ENCODE results near the gene CCNDBP1. TPM values are rescaled to one million over a fixed set of nuclear protein-coding genes. Genes with fewer than 3 reads are reported as not detected.

CCNDBP1 gene
- total RNA-seq, 1 experiment from 2014 or later = 39.8 TPM

DNA sequence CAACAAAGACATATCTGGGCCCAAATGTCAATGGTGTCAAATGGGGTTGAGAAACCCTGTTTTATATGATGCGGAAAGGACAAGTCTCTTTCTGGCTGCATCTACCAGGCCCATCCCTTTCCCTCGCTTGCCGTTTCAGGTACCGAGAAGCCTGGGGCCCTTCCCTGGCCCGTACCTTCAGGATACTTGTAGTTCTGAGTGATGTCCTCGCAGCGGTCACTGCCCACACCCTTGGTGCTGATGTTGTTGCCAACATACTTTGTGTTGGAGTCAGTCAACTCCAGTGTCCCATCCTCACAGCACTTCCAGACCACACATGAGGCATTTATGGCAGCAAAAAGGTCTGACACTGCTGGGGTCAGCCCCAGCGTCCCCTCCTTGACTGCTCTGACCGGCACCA, 21.8 kb downstream of the CCNDBP1 start:
- Histone ChIP-seq H3K27me3 (ENCODE audit: insufficient read depth, low read length) (no peaks in the 10 kb centered on the region), H3K4me3 (replicated peaks in 1 of 2; ENCODE audit: low read depth in 1 of 2, low read length in 2 of 2) (no peak overlapping the region), H4K20me1 (ENCODE audit: insufficient read depth) (no peaks in the 10 kb centered on the region), H2AFZ (ENCODE audit: low read depth, low read length, poor library complexity, severe bottlenecking) (no peak overlapping the region), H3K27ac (ENCODE audit: low read depth, low read length) (no peak overlapping the region), H3K9me3 (ENCODE audit: control insufficient read depth in 1 of 2, insufficient read depth in 1 of 2, low read depth in 1 of 2, low read length in 2 of 2) (no peaks in the 10 kb centered on the region), H3K9ac (ENCODE audit: low read length) (no peak overlapping the region), H3K9me2 (ENCODE audit: insufficient read depth) (no peaks in the 10 kb centered on the region), H3K4me1 (ENCODE audit: control insufficient read depth in 1 of 2, insufficient read depth in 2 of 2, low read length in 2 of 2) (peaks cover 0 to 4% of the 10 kb centered on the region in 2 experiments; a peak in 1 of 4 replicates), H3K36me3 (ENCODE audit: control insufficient read depth in 1 of 2, insufficient read depth in 2 of 2, low read length in 2 of 2) (no peaks in the 10 kb centered on the region), H3K4me2 (ENCODE audit: low read length) (no peak overlapping the region), H3K79me2 (ENCODE audit: insufficient read depth, low read length) (no peaks in the 10 kb centered on the region)
- TF ChIP-seq, protein P1, sequence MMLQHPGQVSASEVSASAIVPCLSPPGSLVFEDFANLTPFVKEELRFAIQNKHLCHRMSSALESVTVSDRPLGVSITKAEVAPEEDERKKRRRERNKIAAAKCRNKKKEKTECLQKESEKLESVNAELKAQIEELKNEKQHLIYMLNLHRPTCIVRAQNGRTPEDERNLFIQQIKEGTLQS (IDR thresholded peaks at IDR 0.05) = no peak
- no peak for TF ChIP-seq EGR1 (IDR thresholded peaks at IDR 0.05; ENCODE audit: low read depth)
- no peak for TF ChIP-seq ZFX (IDR thresholded peaks at IDR 0.05)
- no peak for TF ChIP-seq YY1 (IDR thresholded peaks at IDR 0.05; ENCODE audit: extremely low read depth, insufficient replicate concordance, low read depth, low read length)
- no peak for TF ChIP-seq ZNF274 (IDR thresholded peaks at IDR 0.05; ENCODE audit: low read depth, low read length)
- TF ChIP-seq EZH2 (IDR thresholded peaks at IDR 0.05) = no peak
- TF ChIP-seq, protein P2, sequence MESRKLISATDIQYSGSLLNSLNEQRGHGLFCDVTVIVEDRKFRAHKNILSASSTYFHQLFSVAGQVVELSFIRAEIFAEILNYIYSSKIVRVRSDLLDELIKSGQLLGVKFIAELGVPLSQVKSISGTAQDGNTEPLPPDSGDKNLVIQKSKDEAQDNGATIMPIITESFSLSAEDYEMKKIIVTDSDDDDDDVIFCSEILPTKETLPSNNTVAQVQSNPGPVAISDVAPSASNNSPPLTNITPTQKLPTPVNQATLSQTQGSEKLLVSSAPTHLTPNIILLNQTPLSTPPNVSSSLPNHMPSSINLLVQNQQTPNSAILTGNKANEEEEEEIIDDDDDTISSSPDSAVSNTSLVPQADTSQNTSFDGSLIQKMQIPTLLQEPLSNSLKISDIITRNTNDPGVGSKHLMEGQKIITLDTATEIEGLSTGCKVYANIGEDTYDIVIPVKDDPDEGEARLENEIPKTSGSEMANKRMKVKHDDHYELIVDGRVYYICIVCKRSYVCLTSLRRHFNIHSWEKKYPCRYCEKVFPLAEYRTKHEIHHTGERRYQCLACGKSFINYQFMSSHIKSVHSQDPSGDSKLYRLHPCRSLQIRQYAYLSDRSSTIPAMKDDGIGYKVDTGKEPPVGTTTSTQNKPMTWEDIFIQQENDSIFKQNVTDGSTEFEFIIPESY (IDR thresholded peaks at IDR 0.05; ENCODE audit: extremely low read depth, insufficient replicate concordance, low read length) = no peak
- TF ChIP-seq CBX3 (IDR thresholded peaks at IDR 0.05; ENCODE audit: low read depth) = no peak
- TF ChIP-seq FOSL1 (IDR thresholded peaks at IDR 0.05; ENCODE audit: low read depth) = no peak
- no peak for TF ChIP-seq POLR2A (IDR thresholded peaks at IDR 0.05; ENCODE audit: borderline replicate concordance, extremely low read depth, insufficient read depth, insufficient read length)
- no peak for TF ChIP-seq SRF (IDR thresholded peaks at IDR 0.05; ENCODE audit: low read depth)
- no peak for TF ChIP-seq CEBPB (IDR thresholded peaks at IDR 0.05; ENCODE audit: low read depth)
- no peak for TF ChIP-seq EZH2phosphoT487 (IDR thresholded peaks at IDR 0.05; ENCODE audit: borderline replicate concordance)
- ChIA-PET POLR2A (no interaction called here), CTCF (interaction anchor here (1.6 to 1.7 kb wide), 2 partner anchors 18 to 79 kb away, joined by 3 to 6 read pairs; no protein-coding TSS in a partner anchor), RAD21 (ENCODE audit: low non-redundant PET in 1 of 2, low total read pairs in 2 of 2, uncharacterized antibody in 2 of 2, unreplicated experiment in 2 of 2) (no interaction called here)
- ATAC-seq (no peak), DNase-seq (ENCODE audit: low read depth, low spot score) (no peak)
- no TSS peak for BruUV-seq (replicated peaks)
- intact Hi-C loops (cut with micrococcal nuclease) = no loop called here
